Stimulated activated CD4-positive, alpha-beta T cell treated with anti-CD3 and anti-CD28 coated beads, Interleukin-2, amount 100 ng/mL, for 4 hours (primary cell): ENCODE measurements around the gene ANO6.
"Not testable (repeated sequence)": the region's sequence is repeated elsewhere in the genome, so short reads cannot be mapped to it uniquely, and the experiment has no call there.

Source experiments
- DNase-seq: peaks from one replicate; pipeline ENCODE4 v3.0.0-alpha.2; 2020; ENCODE audit warnings: low read depth

The ANO6 gene

DNA sequence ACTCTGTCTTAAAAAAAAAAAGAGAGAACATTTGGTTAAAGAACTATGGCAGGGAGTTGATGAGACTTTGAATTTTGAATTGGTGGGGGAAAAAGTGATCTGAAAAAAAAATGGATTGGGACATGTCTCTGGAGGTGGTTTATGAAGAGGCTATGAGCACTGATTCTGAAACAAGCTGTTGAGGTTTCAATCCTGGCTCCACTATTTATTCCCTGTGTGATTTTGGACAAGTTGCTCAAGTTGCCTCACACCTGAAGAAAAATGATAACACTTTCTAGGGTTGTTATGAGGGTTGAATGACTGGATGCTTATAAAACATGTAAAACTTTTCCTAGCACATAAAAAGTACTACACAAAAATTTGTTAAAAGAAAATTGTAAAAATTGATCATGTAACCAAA, 1.8 kb upstream of the ANO6 start:
- DNase-seq, result no peak

DNA sequence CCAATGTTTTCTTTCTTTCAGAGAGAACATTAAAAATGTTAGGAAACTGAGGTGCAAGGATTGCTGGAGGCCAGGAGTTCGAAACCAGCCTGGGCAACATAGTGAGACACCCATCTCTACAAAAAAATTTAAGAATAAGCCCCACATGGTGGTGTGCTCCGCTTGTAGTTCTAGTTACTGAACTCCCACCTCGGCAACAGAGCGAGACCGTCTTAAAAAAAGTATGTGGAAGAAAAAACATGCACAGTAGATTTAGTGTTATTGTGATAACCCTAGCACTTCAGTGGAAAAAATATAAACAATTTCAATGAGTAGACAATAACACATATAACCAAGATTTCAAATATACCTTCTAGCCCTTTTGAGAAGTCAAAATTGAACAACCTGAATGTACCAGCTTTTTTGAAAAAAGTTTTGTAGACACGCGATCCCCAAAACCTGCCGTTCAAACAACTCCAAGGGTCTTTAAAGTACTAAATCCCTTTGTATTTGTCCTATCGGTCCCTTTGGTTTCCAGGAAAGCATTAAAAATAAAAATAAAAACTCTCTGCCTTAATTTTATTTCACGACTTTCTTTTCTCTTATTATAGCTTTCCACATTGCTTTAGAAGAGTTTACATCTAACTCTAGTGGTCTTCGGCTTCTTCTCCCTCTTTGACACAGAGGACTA, 1.0 kb upstream of the ANO6 start:
- no peak for DNase-seq

DNA sequence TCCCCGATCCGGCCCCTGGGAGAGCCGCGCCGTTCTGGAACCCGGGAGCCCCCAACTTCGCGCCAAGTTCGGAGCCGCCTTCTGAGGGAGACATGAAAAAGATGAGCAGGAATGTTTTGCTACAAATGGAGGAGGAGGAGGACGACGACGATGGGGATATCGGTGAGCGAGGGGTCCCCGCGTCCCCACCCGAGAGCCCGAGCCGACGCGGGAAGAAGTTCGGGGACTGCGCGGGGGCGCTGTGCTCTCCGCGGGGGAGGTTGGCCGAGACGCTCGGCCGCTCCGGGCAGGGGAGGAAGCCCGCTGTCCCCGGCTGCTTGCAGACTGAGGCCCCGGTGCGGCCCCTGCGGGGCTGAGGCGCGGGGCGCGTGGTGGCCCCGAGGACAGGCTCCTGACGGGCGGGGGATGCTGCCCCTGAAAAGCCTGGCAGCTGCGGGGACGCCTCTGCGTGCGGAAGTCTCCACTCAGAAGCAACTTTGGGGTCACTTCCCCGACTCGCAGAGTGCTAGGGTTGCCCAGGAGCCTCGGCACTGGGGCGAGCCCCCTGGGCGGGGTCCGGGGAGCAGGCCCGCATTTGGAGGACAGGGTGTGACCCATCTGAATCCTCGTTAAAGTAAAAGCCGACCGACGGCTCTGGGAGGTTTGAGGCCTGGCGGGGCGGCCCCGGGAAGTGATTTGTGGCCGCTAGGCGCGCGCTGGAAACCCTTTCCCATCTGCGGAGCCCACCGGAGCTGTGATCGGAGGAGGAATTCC, 511 bp downstream of the ANO6 start:
- DNase-seq, result peak; percentile 8

DNA sequence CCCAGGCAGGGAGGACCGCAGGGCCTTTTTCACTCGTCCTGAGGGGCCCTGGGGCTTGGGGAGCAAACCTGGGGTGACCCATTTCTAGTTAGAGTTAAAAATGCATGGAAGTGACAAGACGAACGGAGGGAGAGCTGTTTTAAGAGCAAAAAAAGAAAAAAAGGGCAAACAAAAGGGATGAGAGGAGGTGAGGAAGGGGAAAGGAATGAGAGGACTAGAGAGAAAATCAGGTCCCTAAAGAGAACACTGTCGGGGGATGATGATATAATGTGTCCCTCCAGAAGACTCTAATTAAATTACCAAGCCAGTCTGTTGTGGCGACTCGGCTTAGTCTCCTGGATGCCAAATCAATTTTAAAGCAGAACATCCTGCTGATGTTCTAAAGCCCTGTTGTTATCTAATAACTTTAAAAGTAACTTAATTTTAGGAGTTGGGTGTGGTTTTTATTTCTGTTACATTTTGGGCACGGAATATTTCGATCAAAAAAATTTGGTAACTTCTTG, 1.1 kb downstream of the ANO6 start:
- no peak for DNase-seq

DNA sequence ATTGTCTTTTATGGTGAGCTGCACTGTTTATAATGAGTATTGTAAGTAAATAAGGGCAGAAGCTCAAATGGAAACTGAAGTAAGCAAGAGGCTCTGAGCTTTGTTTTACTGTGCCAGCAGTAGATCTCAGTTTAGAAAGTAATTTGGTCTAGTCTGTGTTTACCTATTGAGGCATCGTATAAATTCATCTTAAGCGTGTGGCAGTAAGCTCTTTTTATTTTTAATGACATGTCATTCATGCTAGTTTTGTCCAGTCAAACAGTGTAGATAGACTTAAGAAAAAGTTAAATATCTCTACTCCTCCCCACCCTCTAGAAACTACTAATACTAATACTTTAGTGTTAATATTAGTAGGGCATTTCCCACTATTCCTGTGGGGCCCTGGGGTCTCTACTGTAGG, 2.0 kb downstream of the ANO6 start:
- no peak for DNase-seq

DNA sequence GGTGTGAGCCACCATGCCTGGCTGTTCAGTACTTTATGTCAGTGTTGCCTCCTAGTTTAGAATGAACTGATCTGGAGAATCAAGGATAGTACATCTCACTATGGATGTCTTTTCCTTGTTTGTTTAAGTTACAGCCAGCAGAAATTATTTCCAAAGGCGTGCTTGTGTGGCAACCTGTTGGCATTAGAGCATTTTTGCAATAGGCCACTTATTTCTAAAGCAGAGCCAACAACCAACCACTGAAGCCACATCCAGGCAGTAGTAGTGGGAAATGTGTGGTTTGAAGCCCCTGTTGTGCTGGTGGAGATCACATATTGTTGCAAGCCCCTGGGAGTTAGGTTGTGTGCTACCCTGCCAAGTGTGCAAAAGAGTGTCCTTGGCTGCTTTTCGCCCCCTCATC, 3.7 kb downstream of the ANO6 start:
- no peak for DNase-seq

DNA sequence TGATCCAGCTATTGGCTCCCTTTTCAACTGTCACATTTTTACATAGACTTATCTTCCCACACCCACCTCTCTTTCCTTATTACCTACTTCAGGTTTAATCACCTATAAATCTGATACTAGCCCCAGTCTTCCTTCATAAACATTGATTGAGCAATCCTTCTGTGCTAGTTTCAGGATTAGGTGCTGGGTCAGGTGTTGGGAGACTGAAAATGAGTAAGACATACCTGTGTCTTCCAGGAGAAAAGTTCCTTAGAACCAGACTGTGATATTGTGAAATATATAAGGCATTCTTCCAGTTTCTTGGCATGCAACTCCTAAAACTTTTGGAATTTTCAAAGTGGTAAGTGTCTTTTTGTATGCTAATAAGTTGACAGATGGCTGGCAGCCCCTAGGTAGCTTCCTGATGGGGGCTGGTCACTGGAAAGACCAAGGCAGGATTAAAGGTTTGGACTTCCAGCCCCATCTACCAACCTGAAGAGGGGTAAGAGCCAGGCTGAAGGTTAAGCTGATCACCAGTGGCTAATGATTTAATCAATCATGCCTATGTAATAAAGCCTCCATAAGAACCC, 4.6 kb downstream of the ANO6 start:
- DNase-seq, result no peak

DNA sequence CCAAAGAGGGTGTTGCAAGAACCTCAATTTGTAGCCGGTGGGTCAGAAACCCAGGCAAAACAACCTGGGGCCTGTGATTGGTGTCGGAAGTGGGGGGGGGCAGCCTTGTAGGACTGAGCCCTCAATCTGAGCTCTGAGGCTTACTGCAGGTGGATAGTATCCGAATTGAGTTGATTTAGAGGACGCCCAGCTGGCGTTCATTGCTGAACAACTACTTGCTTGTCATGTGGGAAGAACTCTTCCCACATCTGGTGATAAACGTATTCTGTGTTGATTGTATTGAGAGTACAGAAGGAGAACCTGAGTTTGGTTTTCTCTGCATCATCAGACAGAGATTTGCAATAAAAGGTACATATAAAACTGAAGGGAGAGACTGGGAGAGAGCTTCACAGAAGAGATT, 5.1 kb downstream of the ANO6 start:
- DNase-seq, result no peak

DNA sequence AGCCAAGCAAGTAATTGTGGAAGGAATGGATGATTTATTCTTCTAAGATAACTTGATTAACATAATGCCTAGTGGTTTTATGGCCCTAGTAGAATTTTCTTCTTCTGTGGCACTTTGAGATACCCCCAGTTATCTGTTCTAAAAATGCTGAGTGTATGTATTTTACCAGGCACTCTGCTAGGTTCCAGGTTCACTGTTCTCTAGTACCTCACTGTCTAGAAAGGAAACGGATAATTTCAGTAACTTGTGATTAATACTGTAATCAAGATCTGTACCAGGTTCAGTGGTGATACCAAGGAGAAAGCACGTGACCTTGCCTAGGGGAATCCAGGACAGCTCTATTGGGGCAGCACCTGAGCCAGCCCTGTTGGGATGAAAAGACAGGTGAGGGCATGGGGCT, 8.0 kb downstream of the ANO6 start:
- DNase-seq, result no peak

DNA sequence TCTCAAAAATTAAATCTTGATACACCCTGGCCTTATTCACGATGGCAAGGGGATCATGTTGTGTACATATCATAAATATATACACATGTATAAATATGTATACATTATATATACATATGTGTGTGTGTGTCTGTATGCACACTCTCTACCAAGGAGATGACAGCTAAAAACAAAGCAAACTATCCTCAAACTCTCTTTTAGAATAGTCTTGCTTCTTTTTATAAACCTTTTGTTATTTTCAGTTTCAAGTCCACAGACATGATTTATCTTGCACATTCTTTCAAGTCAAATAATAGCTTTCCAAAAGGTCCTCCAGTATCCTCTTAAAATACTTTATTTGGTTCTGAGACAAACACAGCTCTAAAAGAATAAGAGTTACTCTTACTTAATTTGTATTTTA, 8.4 kb downstream of the ANO6 start:
- no peak for DNase-seq

DNA sequence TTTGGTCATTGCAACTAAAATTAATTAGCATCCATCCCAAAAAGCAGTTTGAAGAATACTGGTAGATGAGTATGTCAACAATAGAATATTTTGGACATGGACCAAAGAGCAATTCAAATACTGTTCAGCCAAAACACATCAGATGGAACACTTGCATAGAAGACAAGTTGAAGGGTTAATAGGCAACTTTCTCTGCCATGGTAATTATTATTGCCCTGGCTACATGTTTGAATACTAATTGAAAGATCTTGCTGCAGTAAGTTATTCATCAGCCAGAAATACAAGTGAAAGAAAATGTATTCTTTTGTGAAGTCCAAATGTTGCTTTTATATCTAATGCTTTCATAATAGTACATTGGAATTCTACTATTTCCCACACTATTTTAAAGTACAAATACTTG, 10.1 kb downstream of the ANO6 start:
- DNase-seq, result no peak

DNA sequence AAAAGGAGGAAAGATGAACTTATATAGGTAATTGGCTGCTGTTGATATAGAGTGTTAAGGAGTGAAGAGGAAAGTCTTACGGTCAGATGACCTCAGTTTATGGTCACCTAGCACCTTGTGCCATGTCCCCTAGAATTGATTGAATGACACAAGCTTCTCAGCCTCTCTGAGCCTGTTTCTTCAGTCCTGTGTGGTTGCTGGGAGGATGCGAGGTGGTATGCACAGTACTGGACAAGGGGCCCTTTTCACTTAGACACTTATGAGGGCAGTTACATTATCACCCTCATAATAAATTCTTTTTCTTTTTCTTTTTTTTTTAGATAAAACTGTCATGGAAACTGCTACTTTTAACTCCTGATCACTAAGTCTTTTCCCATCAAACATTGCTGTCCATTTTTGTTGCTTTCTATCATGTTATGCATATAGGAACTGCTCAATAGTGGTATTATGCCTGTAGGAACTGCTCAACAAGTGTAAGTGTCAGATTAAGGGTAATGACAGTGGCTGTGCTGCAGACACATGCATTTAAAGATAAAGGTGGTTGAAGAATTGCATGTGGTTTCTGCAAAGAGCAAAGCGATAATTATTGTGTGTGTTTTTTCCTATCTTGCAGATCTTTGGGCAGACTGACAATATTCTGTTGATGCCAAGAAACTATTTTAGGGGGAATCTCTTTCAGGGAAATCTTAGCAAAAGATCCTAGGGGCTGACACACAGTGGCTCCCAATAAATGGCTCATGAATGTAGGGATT, 11.6 kb downstream of the ANO6 start:
- no peak for DNase-seq

DNA sequence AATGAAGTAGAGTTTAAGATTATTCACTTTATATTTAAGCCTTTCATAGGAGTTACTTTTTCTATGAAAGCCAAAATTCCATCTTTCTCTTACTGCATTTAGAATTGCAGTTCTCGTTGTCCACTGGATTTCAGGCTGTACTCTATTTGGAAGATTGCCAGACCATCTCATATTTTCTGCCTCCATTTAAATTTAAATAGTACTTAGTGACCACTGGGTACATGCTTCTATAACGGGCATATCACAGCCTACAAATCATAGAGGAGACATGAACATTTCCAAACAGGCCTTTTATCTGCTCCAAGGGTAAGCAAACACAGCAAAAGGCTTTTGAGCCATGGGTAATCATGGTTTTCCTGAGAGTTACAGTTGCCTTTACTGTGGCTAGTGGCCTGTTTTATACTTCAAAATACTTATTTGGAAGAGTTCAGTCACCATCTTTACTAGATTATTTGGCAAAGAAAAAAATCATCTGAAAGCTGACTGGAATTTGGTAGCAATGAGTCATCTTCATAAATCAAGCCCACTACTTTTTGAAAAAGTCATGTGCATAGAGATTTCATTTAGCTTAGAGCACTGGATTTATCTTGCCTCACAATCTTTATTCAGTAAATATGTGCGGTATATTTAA, 15.7 kb downstream of the ANO6 start:
- no peak for DNase-seq

DNA sequence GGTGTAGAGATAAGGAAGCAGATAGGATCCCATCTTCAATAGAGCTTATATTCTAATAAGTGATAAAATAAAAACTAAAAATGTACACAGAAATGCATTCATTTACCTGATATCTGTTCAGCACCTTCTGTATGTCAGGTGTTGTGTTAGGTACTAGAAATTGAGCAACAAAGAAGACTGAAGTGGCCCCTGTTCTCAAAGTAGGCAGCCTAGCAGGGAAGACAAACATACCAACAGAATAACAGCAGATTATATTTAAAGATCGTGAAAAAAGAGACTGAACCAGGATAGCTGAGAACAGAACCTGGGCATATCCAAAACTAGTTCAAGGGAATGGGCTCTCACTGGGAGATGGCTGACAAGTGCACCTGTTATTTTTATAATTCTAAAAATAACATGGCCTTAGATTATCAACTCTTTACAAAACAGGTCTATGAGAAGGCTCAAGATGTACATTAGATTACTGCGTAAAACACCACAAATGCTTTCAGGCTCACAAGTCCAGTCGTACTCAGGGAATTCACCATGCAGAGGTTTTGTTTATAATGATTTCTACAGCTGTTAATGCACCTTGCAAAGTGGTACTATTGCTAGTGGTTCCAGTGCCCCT, 16.4 kb downstream of the ANO6 start:
- no peak for DNase-seq

DNA sequence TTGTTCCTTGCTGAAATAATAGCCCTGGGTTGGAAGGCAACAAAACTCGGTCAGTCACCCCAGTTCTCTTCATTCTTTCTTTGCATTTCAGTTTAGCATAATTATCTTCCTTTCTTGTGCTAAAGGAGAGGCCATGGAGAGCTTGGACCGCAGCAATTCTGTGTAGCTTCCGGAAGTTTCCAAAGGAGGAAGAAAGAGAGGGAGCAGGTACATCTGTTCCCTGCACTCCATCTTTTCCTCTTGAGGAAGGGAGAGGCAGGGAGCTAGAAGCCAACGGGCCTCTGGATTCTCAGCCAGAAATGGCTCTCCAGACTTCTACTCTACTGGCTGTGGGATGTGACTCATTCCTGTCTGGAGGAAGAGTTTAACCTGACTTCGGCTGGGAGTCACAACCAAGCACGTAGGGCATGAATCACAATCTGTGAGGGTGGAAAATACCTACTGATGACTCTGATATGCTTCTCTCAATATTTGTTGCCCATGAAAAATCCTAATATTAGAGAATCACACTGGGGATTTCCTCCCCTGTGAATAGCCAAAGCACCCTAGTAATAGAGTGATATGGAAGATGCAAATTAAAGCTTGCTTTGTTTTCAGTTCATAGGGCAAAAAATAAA, 17.0 kb downstream of the ANO6 start:
- peak; percentile 22 for DNase-seq

DNA sequence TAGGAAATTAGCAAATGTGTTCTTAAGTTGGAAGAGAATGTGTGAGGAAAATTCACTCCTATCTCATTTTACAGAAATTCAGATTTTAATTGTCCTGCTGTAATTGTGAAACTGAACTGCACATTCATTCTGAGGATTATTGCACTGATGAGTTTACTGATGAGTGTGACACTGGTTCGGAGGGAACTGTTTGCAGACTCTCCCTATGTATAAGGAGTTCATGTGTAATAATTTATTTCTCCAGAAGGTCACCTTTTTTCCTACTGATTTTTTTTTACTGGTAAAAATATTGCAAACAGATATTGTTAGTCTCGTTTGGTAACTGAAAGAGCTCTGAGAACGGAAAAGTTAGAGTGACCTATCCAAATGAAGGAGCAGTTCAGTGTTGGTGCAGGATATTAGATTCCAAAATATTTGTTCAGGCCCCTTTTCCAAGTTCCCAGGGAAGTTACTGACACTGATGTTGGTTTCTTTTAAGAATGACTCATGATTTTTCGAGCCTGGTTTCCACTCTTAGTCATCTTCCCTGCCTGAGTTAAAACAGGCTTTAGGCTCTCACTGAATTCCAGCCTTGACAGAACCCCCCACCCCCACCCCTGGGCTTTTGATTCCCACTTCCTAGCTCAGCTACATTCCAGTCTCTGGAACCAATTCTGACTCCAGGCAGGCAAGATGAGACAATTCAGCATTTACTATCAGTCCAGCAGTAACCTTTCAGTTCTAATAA, 18.4 kb downstream of the ANO6 start:
- no peak for DNase-seq

DNA sequence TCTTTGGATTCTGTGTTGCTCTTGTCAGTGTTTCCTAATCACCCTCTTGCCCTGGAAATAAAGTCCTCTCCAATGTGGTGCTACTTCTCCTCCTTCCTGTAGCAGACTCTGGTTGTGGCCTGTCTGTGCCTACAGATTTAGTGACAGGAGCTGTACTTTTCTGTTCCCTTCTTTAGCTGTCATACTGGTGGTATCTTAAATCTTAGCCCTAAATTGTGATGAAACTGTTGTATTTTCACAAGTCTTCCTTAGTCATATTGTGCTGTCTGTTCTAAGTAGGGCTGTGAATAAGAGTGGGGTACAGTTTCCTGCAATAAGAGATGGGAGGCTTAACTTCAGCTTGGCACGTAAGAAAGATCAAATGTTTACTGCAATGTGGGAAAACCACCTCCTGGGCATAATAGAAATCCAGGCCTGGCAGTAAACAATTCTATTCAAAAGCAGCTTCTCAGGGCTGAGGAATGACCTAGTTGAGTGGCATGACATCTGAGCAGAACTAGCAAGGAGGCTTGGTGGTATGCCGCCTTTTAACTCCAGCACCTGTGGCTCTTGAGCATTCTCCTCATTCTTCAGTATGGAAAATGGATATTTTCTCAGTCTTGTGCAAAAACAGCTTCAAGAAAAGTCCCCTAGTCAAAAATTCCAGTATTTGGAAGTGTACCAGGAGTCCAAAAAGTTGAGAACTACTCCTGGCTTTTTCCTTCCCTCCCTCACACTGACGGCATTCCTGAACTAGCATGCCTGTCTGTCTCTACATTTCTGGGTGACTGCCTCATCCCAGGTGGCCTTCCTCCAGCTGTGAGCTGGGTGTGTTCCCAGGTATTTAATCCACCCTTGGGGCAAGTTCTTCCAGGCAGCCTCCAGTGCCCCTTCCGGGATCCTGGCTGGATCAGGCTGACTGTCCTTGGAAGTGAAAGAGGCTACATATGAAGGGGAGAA, 19.5 kb downstream of the ANO6 start:
- DNase-seq, result no peak

DNA sequence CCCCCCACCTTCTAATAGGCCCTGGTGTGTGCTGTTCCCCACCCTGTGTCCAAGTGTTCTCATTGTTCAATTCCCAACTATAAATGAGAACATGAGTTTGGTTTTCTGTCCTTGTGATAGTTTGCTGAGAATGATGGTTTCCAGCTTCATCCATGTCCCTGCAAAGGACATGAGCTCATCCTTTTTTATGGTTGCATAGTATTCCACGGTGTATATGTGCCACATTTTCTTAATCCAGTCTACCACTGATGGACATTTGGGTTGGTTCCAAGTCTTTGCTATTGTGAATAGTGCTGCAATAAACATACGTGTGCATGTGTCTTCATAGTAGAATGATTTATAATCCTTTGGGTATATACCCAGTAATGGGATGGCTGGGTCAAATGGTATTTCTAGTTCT, 20.5 kb downstream of the ANO6 start:
- DNase-seq, result not testable (repeated sequence)

DNA sequence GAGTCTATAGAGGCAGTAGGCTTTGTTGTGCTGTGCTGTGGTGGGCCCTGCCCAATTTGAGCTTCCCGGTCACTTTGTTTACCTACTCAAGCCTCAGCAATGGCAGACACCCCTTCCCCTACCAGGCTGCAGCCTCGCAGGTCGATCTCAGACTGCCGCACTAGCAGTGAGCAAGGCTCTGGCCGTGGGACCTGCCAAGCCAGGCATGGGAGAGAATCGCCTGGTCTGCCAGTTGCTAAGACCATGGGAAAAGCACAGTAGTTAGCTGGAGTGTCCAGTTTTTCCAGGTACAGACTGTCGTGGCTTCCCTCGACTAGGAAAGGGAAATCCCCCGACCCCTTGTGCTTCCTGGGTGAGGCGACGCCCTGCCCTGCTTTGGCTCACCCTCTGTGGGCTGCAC, 26.3 kb downstream of the ANO6 start:
- DNase-seq, result no peak

DNA sequence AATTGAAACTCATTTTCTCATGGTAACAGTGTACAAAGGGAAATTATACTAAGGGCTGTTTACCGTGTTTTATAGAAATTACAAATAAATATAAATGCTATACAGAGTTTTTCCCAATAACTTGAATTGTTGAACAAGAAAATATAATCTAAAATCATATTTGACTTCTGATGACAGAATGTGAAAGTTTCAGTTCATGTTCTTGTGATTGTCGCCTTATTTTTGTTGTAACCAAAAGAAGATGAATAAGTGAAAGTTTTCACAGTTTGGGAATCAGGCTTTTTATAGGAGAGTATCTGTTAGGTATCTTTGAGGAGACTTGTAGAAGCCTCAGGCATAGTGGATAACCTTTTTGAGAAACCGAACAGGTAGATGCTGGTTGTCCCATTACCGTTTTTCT, 28.1 kb downstream of the ANO6 start:
- no peak for DNase-seq
